Fibroblast of pulmonary artery (primary cell): ENCODE measurements around the gene AUTS2.

Experiments
- DNase-seq: peaks from one replicate; pipeline ENCODE4 v3.0.0-alpha.2; 2010; ENCODE audit warnings: low read depth
- H3K4me3 ChIP-seq: replicated peaks from 2 replicates; pipeline ENCODE4 v1.5.1; 2011; ENCODE audit warnings: low read depth, mild to moderate bottlenecking, control low read depth, low read length, moderate library complexity
- TF ChIP-seq, protein P1 (sequence below): IDR thresholded peaks from 2 replicates; pipeline ENCODE4 v1.5.1; 2011; ENCODE audit warnings: mild to moderate bottlenecking, control low read depth, low read length, inconsistent platforms; ENCODE audit errors: missing control alignments

The AUTS2 gene

DNA sequence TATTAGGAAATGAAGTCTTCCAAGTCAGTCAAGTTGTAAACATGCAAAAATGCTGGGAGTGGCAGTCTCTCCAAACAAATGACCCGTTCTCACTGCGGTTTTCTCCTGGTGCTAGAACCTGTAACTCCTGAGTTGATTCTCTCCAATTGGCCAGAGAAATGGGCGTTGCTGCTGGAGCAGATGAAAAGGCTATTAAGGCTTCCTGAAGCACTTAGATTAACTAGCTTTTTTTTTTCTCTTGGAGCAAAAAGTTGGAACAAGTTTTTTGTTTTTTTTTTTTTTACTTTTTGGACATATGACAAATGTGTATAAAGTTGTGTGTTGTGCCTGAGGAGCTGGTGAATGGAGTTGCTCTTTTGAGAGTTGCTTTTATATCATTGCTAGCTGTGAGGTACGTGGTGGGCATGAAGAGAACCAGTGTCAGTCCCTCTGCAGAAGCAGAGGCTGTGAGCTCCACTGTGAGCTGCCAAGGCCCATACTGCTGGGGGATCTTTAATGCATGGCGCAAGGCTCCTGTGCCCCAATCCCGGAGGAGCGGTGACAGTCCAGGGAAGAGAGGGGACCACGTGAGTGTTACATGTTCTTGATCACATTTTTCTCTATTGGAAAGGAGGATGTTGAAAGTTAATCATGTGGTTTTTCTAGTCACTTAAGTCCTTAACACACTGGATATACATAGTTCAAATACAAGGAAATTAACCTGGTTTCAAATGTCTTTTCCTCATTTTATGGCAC lies 1140.0 kb downstream of the AUTS2 start:
- no peak overlapping the region for H3K4me3 ChIP-seq
- peak; percentile 25 for DNase-seq
- TF ChIP-seq, protein P1, sequence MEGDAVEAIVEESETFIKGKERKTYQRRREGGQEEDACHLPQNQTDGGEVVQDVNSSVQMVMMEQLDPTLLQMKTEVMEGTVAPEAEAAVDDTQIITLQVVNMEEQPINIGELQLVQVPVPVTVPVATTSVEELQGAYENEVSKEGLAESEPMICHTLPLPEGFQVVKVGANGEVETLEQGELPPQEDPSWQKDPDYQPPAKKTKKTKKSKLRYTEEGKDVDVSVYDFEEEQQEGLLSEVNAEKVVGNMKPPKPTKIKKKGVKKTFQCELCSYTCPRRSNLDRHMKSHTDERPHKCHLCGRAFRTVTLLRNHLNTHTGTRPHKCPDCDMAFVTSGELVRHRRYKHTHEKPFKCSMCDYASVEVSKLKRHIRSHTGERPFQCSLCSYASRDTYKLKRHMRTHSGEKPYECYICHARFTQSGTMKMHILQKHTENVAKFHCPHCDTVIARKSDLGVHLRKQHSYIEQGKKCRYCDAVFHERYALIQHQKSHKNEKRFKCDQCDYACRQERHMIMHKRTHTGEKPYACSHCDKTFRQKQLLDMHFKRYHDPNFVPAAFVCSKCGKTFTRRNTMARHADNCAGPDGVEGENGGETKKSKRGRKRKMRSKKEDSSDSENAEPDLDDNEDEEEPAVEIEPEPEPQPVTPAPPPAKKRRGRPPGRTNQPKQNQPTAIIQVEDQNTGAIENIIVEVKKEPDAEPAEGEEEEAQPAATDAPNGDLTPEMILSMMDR: no peak

DNA sequence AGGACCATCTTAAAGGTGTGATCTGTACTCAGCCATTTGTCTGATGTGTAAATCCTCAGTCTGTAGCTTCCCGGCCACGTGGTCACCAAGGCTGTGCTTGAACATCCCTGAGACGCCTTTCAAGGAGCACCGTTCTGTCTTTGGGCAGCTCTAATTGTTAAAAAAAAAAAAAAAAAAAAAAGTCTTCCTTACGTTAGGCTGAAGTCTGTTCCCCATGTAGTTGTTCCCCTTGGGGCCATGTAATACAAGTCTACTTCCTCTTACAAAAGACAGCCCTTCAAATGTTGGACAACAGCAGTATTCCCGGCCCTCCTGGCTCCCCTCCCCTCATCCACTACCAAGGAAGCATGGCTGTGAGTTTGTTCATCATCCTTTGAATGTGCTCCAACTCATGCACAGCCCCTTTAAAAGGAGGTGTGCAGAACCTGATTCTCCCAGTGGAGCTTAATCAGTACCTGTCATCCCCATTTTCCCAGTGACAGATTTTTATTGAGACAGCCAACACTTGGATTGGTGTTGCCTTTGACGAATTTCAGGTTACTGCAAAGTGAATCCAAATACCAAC lies 1141.5 kb downstream of the AUTS2 start:
- TF ChIP-seq, protein P1: no peak
- no peak overlapping the region for H3K4me3 ChIP-seq
- no peak for DNase-seq

DNA sequence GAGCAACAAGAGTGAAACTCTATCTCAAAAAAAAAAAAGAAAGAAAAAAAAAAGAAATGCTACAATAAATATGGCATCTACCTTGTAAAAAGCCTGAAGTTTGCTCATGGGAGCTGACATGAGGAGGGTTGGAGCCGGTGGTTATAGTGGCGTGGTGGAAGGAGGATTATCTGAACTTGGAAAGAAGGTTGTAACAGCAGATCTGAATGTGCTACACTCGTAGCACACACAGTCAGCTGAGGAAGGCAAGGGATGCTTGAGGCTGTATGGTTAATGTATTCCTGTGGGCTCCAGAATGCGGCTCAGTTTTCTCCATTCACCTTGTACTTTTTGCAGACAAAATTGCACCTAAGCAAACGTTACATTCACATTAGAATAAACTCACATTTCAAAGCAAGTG lies 1143.4 kb downstream of the AUTS2 start:
- no peak overlapping the region for H3K4me3 ChIP-seq
- no peak for DNase-seq
- TF ChIP-seq, protein P1: no peak

DNA sequence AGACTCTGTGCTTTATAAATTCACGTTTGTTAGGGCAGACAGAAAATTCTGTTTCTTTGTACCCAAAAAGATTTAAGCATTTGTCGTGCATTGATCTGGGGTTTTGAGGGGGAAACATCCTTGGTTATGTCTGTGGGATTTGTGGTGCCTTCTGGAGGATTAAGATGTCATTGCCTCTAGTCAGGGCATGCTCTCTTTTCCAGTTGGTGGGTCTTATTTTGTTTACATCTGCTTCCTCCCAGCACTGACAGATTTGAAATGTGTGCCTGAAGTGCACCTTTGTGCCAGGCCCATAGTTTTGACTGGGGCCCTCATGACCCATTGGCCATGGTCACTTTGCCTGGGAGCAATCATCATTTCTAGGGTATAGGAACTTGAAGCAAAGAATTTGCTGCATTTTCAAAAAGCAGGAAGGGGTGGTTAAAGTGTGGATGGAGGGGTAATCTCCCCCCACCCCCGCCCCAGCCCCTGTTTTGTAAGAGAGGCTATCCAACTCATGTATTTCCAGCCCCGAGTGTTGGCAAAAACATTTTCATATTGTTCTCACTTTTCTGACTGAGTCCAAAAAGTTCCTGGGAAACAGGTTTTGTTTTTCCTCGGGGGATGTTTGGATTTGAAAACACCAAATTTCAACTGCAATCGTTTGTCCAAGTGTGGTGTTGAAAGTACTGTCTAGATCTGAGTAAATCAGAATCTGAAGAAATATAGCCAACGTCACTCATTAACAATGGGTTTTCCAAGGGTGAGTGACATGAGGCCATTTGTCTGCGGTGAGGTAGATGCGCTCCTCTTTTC lies 1145.5 kb downstream of the AUTS2 start:
- TF ChIP-seq, protein P1: no peak
- no peak overlapping the region for H3K4me3 ChIP-seq
- DNase-seq: no peak

DNA sequence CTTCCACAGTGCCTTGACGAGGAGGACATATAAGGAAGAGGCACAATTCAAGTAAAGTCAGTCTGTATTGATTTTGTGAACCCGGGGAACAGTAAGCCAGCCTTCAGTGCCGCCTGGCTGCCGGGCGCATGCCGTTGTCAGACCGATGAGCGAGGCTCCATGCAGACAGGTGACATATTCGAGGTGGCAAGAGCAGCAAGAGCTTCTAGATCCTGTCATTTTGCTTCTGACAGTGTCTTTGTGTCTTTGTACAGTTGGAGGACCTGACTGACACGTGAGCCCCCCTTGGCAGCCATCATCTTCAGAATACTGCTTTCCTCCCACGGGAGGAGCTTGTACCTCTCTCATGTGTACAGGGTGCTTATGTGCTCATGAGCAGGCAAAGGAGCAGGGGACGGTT lies 1146.2 kb downstream of the AUTS2 start:
- no peak overlapping the region for H3K4me3 ChIP-seq
- no peak for DNase-seq
- TF ChIP-seq, protein P1: no peak

DNA sequence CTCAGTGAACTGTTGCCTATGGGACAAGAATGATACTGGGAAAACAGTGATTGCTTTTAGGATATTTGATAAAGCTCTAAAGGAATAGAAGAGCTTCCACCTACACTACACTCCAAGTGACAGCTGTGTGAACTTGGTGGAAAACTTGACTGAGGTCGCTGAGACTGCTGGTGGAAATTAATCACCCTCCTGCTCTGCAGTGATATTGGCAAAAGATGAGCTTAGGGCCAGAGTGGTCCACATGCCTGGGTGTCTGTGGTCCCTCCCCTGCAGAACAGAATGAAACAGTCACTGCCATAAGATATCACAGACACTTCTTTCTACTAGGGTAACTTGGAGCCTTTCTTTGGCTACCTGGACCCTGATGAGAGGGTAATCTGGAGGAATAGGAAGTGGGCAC lies 1151.6 kb downstream of the AUTS2 start:
- no peak for DNase-seq
- TF ChIP-seq, protein P1: no peak
- no peak overlapping the region for H3K4me3 ChIP-seq
